Astrocyte (in vitro differentiated cells and primary cell): ENCODE results near the gene CDC73. TPM values are rescaled to one million over a fixed set of nuclear protein-coding genes. Genes with fewer than 3 reads are reported as not detected.

Experiments used
- DNase-seq: peaks from one replicate; pipeline ENCODE4 v3.0.0-alpha.2; 2010; ENCODE audit warnings: low read depth
- FAIRE-seq: peaks from 2 replicates; lab custom pipeline; 2011; peaks lifted over from hg19 to GRCh38; lab: Jason Lieb, UNC
- H2AFZ ChIP-seq: 2 replicates; pipeline ENCODE4 v1.6.0; 2012; ENCODE audit warnings: low read depth, low read length, inconsistent platforms
- H3K27ac ChIP-seq: 2 replicates; pipeline ENCODE4 v1.5.1; 2011; ENCODE audit warnings: low read depth, low read length, inconsistent platforms
- H3K27me3 ChIP-seq: 2 replicates; pipeline ENCODE4 v1.6.0; 2011; ENCODE audit warnings: low read length, inconsistent platforms; ENCODE audit not compliant: insufficient read depth
- H3K36me3 ChIP-seq: 2 replicates; pipeline ENCODE4 v1.5.1; 2011; ENCODE audit warnings: low read length, inconsistent platforms; ENCODE audit not compliant: insufficient read depth
- H3K4me1 ChIP-seq: 2 replicates; pipeline ENCODE4 v1.5.1; 2011; ENCODE audit warnings: low read length, inconsistent platforms; ENCODE audit not compliant: insufficient read depth
- H3K4me2 ChIP-seq: 2 replicates; pipeline ENCODE4 v1.6.0; 2012; ENCODE audit warnings: low read length, inconsistent platforms
- H3K4me3 ChIP-seq: 2 replicates; pipeline ENCODE4 v1.5.1; 2011; ENCODE audit warnings: low read depth, mild to moderate bottlenecking, low read length, inconsistent platforms; ENCODE audit not compliant: insufficient read depth
- H3K79me2 ChIP-seq: 2 replicates; pipeline ENCODE4 v1.6.0; 2012; ENCODE audit warnings: mild to moderate bottlenecking, low read length, inconsistent platforms; ENCODE audit not compliant: insufficient read depth
- H3K9ac ChIP-seq: 2 replicates; pipeline ENCODE4 v1.6.0; 2012; ENCODE audit warnings: mild to moderate bottlenecking, low read length, inconsistent platforms
- H3K9me3 ChIP-seq: 2 replicates; pipeline ENCODE4 v1.5.1; 2012; ENCODE audit warnings: low read depth, mild to moderate bottlenecking, low read length, inconsistent platforms; ENCODE audit not compliant: insufficient read depth
- H4K20me1 ChIP-seq: 2 replicates; pipeline ENCODE4 v1.6.0; 2012; ENCODE audit warnings: low read length, inconsistent platforms; ENCODE audit not compliant: insufficient read depth
- H3K27ac Mint-ChIP-seq: one replicate; pipeline ENCODE4 v1.8.0; 2021; ENCODE audit warnings: mild to moderate bottlenecking, mixed read lengths; ENCODE audit not compliant: unreplicated experiment
- H3K27me3 Mint-ChIP-seq: one replicate; pipeline ENCODE4 v1.8.0; 2021; ENCODE audit warnings: low read depth, mixed read lengths; ENCODE audit not compliant: unreplicated experiment
- H3K36me3 Mint-ChIP-seq: one replicate; pipeline ENCODE4 v1.8.0; 2021; ENCODE audit warnings: low read depth, mixed read lengths; ENCODE audit not compliant: unreplicated experiment
- H3K4me1 Mint-ChIP-seq: one replicate; pipeline ENCODE4 v1.8.0; 2021; ENCODE audit warnings: low read depth, mixed read lengths; ENCODE audit not compliant: unreplicated experiment
- H3K4me3 Mint-ChIP-seq: one replicate; pipeline ENCODE4 v1.8.0; 2021; ENCODE audit warnings: mild to moderate bottlenecking, moderate library complexity, mixed read lengths; ENCODE audit not compliant: unreplicated experiment
- H3K9me3 Mint-ChIP-seq: one replicate; pipeline ENCODE4 v1.8.0; 2021; ENCODE audit warnings: mild to moderate bottlenecking, mixed read lengths; ENCODE audit not compliant: unreplicated experiment
- EZH2 ChIP-seq: IDR thresholded peaks from 2 replicates; pipeline ENCODE4 v1.6.1; 2012; ENCODE audit warnings: mild to moderate bottlenecking, low read length, inconsistent platforms; ENCODE audit not compliant: insufficient read depth
- total RNA-seq: library from RNA; stranded (reverse); gene quantifications from 2 replicates; pipeline ENCODE4 v1.2.1, GENCODE V29; 2021
- TF ChIP-seq, protein P1 (sequence below): IDR thresholded peaks from 2 replicates; pipeline ENCODE4 v1.5.1; 2011; ENCODE audit warnings: low read depth, mild to moderate bottlenecking, inconsistent platforms, low read length, moderate library complexity; ENCODE audit not compliant: insufficient read depth

Gene CDC73
- total RNA-seq, 1 donor from 2014 or later = 77.7 TPM

GRCh38 chr1:193189442-193190095 lies 67.7 kb downstream of the CDC73 start:
- Histone ChIP-seq H2AFZ (no peak overlapping the region), H3K9ac (no peak overlapping the region), H3K36me3 (no peaks in the 10 kb centered on the region), H3K4me2 (no peak overlapping the region), H3K9me3 (no peaks in the 10 kb centered on the region), H4K20me1 (peaks cover 28% of the 10 kb centered on the region), H3K79me2 (peaks cover 93% of the 10 kb centered on the region), H3K4me3 (no peak overlapping the region), H3K27me3 (no peaks in the 10 kb centered on the region), H3K27ac (no peak overlapping the region), H3K4me1 (peaks cover 8% of the 10 kb centered on the region)
- peaks cover 10% of the 10 kb centered on the region for H3K36me3 Mint-ChIP-seq
- no peak for TF ChIP-seq EZH2
- TF ChIP-seq, protein P1, sequence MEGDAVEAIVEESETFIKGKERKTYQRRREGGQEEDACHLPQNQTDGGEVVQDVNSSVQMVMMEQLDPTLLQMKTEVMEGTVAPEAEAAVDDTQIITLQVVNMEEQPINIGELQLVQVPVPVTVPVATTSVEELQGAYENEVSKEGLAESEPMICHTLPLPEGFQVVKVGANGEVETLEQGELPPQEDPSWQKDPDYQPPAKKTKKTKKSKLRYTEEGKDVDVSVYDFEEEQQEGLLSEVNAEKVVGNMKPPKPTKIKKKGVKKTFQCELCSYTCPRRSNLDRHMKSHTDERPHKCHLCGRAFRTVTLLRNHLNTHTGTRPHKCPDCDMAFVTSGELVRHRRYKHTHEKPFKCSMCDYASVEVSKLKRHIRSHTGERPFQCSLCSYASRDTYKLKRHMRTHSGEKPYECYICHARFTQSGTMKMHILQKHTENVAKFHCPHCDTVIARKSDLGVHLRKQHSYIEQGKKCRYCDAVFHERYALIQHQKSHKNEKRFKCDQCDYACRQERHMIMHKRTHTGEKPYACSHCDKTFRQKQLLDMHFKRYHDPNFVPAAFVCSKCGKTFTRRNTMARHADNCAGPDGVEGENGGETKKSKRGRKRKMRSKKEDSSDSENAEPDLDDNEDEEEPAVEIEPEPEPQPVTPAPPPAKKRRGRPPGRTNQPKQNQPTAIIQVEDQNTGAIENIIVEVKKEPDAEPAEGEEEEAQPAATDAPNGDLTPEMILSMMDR = no peak
- no peaks in the 10 kb centered on the region for H3K27me3 Mint-ChIP-seq
- peaks cover 33% of the 10 kb centered on the region for H3K4me1 Mint-ChIP-seq
- no peaks in the 10 kb centered on the region for H3K9me3 Mint-ChIP-seq
- FAIRE-seq (no peak), DNase-seq (no peak)
- no peak overlapping the region for H3K4me3 Mint-ChIP-seq
- H3K27ac Mint-ChIP-seq = no peak overlapping the region

- peak; percentile 28 for DNase-seq
- H3K27ac Mint-ChIP-seq = no peak overlapping the region
- TF ChIP-seq, protein P1 = peak; percentile 33
- no peak for TF ChIP-seq EZH2
- peaks cover 33% of the 10 kb centered on the region for H3K4me1 Mint-ChIP-seq
- H3K36me3 ChIP-seq = no peaks in the 10 kb centered on the region
- FAIRE-seq = peak; percentile 82
- H3K27ac ChIP-seq = no peak overlapping the region
- no peak overlapping the region for H3K9ac ChIP-seq
- H3K27me3 Mint-ChIP-seq = no peaks in the 10 kb centered on the region
- H3K4me3 ChIP-seq = no peak overlapping the region
- peaks cover 93% of the 10 kb centered on the region for H3K79me2 ChIP-seq
- peaks cover 10% of the 10 kb centered on the region for H3K36me3 Mint-ChIP-seq
- H4K20me1 ChIP-seq = peaks cover 28% of the 10 kb centered on the region
- no peaks in the 10 kb centered on the region for H3K9me3 ChIP-seq
- H3K4me2 ChIP-seq = no peak overlapping the region
- no peak overlapping the region for H2AFZ ChIP-seq
- no peaks in the 10 kb centered on the region for H3K27me3 ChIP-seq
- peaks cover 8% of the 10 kb centered on the region for H3K4me1 ChIP-seq
- H3K9me3 Mint-ChIP-seq = no peaks in the 10 kb centered on the region
- no peak overlapping the region for H3K4me3 Mint-ChIP-seq
Observed at GRCh38 chr1:193190096-193190744, 68.4 kb downstream of the CDC73 start.

DNA sequence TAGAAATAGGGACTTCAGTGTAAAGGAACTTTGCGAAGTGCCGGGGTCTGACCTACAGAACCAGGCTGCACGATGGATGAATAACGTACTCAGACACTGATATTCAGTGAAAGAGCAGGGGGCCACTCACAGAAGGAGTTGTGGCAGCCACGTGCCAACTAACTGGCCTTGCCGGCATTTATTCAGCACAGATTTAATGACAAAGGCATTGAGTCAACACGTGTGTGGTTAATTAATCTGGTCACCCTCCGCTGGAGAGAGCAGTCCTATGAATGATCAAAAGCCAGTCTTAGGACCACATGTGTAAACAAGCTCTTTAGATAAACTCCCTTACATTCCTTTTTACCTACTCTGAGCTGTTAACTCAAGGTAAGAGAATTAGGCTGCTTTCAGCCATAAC lies 70.8 kb downstream of the CDC73 start:
- Mint-ChIP-seq H3K9me3 (no peaks in the 10 kb centered on the region), H3K27ac (no peak overlapping the region), H3K27me3 (no peaks in the 10 kb centered on the region), H3K4me1 (peaks cover 13% of the 10 kb centered on the region), H3K4me3 (no peak overlapping the region), H3K36me3 (peaks cover 10% of the 10 kb centered on the region)
- Histone ChIP-seq H2AFZ (no peak overlapping the region), H3K36me3 (no peaks in the 10 kb centered on the region), H4K20me1 (peaks cover 24% of the 10 kb centered on the region), H3K4me3 (no peak overlapping the region), H3K9me3 (no peaks in the 10 kb centered on the region), H3K4me1 (no peaks in the 10 kb centered on the region), H3K27me3 (no peaks in the 10 kb centered on the region), H3K4me2 (no peak overlapping the region), H3K9ac (no peak overlapping the region), H3K27ac (no peak overlapping the region), H3K79me2 (peaks cover 92% of the 10 kb centered on the region)
- FAIRE-seq (no peak), DNase-seq (no peak)
- no peak for TF ChIP-seq EZH2
- TF ChIP-seq, protein P1 = no peak
